ENCODE data around the gene OR56A3.
"Not testable (repeated sequence)": the region's sequence is repeated elsewhere in the genome, so short reads cannot be mapped to it uniquely, and the experiment has no call there.

Gene OR56A3, protein sequence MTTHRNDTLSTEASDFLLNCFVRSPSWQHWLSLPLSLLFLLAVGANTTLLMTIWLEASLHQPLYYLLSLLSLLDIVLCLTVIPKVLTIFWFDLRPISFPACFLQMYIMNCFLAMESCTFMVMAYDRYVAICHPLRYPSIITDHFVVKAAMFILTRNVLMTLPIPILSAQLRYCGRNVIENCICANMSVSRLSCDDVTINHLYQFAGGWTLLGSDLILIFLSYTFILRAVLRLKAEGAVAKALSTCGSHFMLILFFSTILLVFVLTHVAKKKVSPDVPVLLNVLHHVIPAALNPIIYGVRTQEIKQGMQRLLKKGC

DNA sequence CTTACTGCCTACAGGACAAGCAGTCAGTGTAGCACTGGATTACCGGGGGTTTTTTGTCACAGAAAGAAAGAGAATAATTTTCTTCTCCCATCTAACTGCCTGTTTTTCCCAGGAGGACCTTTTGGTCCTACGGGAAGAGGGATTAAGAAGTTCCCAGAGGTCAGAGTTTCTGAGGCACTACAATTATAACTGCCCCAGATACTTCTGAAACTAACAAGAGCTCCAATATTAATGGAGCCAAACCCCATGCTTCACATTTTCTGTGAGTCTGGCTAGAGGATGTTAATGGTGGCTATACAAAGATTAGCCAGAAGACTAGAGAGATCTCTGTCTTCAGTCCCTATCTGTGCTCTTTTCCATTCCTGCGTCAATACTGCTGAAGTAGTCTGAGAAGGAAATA lies at the start of gene OR56A3:
Gene OR56A3, plus strand, starts transcription at position 301 of the 400 bp plus-strand sequence. CDS start 5,096 bp downstream, outside the sequence.
- no peak for DNase-seq

DNA sequence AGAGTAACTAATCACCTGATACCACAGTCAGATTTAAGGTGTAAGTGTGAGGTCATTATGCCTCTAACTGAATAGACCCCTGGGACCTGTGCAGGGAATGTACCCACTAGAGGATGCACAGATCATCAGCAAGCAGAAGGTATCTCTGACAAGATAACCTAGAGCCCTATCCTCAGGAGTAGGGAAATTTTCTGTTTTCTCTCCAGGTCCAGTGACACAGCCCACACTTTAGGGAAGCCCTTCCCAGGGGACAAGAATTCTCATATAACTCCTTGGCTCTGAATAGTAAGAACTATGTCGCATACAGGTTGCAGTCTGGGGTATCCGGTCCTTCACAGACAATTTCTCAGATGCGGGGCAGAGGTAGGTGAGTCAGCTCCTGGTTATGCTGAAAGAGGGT lies 49.1 kb upstream of the OR56A3 start, which contains the start of gene OR52E5:
Gene OR52E5, plus strand, starts transcription at position 301 of the 400 bp plus-strand sequence. CDS start 7,569 bp downstream, outside the sequence.
- no peak for DNase-seq

DNA sequence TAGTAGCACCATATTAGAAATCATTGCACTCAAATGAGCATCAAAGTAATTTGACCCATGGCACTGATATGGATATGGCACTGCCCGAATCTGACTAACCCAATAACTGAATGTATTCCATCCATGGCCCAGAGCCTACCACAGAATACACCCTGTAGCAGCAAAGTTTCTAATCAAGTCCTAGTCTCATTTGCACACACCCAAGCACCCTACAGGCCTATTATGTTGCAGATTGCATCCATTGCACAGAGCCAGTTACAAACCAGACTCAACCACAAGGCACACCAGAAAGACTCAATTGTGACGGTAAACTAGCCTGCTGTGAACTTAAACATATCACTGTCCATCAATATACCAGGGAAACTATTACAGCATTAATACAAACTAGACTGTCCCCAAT lies 42.5 kb upstream of the OR56A3 start:
- no peak for DNase-seq

DNA sequence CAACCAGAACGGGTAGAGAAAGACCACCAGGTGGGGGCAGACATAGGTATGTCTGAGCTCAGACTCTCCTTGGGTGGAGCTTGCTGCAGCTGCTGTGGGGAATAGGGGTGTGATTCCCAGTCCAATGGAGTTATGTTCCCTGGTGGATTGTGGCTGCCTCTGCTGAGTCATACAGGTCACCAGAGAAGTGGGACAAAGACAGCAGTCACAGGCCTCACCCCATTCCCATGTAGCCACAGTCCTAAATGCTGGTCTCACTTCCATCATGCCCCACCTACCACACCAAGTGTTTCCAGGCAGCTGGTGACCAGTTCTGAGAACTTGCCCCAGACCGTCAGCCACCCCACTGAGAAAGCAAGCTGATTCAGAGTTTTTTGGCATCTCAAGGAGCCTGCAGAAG lies 31.5 kb upstream of the OR56A3 start:
- no peak for DNase-seq

DNA sequence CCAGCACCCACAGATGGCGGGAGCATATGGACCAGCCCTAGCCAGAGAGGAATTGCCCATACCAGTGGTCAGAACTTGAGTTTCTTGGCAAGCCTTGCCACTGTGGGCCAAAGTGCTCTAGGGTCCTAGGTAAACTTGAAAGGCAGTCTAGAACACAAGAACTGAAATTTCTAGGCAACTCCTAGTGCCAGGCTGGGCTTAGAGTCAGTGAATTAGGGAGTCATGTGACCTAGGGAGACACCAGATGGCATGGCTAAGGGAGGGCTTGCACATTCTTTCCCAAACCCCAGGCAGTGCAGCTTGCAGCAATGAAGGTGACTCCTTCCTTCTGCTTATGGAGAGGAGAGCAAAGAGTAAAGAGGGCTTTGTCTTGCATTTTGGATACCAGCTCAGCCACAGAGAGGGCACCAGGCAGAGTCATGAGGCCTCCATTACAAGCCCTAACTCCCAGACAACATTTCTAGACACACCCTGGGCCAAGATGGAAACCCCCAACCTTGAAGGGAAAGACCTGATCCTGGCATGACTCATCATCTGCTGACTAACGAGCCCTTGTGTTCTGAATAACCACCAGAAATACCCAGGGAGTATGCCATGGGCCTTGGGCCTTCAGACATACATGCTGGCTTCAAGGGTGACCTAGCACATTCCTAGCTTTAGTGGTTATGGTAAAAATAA lies 19.2 kb upstream of the OR56A3 start:
- no peak for DNase-seq

DNA sequence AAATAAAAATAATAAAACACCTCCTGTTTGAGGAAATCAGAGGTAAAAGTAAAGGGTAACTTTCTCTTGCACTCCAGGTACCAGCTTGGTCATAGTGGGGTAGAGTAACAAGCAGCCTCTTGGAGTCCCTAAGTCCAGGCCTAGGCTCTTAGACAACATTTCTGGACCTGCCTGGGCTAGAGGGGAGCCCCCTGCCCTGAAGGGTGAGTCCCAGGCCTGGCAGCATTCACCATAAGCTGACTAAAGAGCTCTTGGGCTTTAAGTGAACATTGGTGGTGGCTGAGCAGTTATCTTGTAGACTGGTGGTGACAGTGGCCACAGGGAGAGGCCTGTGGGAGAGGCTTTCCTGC lies 18.6 kb upstream of the OR56A3 start:
- no peak for DNase-seq

DNA sequence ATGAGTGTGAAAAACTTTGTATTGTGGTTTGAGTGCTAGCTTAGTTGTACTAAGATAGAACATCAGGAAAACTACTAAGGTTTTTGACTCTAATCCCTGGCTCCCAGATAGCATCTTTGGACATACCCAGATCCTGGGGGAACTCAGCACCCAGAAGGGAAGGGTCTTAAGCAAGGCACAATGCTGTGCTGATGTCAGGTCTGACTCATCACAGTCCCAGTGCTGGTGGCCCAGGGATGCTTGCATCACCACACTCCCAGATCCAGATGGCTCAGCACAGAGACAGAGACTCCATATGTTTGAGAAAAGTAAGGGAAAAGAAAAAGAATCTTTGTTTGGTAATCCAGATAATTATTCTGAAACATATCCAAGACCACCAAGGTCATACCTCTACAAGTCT lies 18.3 kb upstream of the OR56A3 start:
- no peak for DNase-seq

DNA sequence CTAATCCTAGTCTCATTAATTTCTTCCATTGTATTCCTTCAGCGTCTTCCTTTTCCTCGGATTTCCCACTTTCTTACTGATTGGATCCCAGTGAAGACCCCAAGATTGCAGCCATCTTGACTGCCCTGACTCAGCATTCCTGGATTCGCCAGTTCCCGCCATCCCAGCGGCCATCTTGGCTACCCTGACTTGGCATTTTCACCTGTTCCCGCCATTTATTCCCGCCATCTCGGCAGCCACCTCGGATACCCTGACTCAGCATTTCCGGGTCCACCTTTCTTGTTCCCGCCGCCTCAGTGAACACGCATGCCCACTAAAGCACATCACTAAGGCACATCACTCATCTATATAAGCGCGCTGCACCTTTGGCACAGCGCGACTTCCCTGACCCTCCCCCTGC lies 13.8 kb upstream of the OR56A3 start:
- no peak for DNase-seq

DNA sequence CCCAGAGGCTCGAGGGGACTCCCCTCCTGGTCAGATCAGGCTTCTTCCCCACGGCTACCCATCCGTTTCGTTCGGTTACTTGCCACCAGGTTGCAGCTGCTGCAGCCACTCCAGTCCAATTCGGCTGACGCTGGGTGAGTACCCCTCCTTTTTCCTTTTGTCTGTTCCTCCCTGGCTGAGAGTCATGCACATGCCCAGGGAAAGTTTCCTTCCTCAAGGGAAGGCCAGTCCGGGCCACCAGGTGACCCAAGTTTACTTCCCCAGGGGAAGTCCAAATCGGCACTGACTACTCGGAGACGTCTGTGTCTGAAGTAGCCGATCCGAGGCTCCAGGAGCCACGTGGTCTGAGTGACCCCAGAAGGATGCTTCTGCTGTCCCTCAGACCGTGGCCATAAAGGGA lies 13.2 kb upstream of the OR56A3 start:
- DNase-seq, result no peak

DNA sequence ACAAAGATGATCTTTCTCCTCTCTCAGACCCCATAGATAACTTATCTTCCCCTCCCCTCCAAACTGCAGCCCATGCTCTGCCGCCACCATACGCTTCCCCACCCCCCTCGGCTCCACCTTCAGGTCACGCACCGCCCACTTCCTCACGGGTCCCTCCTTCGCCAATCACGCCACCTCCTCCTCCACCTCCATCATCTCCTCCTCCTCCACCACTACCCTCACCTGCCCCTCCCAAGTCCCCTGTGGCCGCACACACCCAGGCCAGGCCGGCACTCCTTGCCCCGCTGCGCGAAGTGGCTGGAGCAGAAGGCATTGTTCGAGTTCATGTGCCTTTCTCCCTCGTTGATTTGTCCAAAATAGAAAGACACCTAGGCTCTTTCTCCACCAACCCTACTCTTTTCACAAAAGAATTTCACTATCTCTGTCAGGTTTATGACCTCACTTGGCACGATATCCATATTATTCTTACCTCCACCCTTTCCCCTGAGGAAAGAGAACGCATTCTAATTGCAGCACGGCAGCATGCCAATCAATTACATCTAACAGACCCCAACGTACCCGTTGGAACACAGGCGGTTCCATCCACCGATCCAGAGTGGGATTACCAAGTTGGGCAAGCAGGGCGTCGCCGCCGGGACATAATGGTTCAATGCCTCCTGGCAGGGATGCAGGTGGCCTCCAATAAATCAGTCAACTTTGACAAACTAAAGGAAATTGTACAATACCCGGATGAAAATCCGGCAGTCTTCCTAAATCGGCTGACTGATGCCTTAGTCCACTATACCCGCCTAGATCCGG lies 12.3 kb upstream of the OR56A3 start:
- DNase-seq, result no peak

DNA sequence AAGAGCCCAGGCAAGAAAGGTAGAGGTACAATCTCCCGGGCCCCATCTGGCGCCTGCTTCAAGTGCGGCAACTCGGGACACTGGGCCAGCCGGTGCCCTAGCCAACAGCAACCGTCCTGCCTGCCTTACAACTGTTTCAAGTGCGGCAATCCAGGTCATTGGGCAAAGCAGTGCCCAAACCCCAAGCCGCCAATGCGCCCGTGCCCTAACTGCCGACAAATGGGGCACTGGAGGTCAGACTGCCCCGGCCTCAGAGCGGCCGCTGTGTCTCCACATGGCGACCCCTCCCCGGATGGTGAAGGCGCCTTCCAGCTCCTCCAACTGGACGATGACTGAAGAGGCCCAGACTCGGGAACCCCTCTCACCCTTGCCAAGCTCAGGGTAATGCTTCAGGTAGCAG lies 11.4 kb upstream of the OR56A3 start:
- no peak for DNase-seq

DNA sequence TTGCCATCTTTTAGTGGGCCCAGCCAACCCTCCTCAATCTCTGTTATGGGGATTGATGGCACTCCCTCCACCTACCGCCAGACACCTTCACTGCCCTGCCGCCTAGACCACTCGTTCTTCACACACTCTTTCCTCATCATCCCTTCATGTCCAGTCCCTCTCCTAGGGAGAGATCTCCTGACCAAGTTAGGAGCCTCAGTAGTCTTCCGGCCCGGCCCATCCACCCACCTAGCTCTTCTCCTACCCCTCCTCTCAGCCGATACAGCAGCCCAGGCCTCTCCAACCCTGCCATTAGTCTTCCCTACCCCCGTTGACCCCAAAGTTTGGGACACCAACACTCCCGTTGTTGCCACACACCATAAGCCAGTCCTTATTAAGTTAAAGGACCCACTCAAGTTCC lies 11.0 kb upstream of the OR56A3 start:
- DNase-seq, result no peak

DNA sequence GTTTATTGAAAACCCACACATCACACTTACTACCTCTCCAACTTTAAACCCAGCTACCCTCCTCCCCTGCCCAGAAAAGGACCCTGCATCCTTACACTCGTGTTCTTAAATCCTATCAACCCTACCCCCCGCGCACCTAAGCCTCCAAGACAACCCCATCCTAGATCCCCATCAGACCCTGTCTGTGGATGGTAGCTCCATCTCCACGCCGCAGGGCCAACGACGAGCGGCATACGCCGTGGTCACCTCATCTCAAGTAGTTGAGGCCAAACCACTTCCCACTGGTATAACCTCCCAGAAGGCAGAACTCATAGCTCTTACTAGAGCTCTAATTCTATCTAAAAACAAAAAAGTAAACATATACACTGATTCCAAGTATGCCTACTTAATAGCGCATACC lies 9.4 kb upstream of the OR56A3 start:
- no peak for DNase-seq

DNA sequence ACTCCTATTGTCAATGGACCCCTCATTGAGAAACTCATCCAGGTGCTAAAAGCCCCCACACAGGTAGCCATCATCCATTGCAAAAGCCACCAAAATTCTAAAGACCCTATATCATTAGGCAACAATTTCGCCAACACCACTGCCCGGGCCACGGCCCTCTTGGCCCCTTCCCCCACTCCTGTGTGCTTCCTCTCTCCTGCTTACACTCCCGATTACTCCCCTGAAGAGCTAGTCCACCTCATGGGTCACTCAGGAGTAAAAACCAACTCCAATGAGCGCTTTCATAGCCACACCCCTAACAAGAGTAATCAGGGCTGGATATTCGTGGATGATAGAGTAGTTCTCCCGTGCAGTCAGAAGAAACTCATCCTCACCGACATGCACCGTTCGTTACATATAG lies 8.9 kb upstream of the OR56A3 start:
- DNase-seq, result no peak

DNA sequence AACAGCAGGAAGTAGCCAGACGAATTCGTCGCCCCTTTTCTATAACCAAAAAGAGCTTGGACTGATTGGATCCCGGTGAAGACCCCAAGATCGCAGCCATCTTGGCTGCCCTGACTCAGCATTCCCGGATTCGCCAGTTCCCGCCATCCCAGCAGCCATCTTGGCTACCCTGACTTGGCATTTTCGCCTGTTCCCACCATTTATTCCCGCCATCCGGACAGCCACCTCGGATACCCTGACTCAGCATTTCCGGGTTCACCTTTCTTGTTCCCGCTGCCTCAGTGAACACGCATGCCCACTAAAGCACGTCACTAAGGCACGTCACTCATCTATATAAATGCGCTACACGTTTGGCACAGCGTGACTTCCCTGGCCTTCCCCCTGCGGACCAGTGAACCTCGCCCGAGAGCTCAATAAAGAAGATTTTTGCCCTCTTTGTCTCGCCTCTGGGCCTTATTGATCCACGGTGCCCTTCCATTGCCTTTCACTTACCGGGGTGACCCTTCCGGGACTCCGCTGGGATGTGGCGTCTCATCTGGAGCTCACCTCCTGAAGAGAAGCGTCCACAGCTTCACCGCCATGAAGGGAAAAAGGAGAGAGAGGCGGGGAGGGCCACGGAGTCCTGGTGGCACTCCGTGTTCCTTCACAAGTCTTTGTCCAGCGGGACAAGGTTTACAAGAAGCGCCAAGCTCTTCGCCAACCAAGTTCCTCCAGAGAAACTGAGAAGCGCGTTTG lies 4.0 kb upstream of the OR56A3 start:
- DNase-seq, result no peak

DNA sequence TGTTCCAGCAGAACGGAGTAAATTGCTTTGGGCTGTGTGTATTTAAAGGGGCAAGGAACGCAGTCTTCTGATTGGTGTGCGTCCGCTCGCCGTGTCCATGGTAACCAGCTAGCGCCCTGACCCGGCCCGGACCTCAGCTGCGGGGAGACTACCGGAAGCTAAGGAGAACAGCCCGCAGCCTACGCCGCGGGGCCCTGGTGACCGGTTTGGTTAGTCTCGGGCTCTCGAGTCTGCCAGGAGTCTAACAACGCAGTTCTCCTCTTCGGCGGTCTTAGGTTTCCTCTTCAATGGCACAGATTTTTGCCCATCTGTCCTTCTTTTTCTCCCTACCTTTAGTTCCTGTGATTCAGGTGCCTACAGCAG lies 3.5 kb upstream of the OR56A3 start:
- DNase-seq, result no peak

DNA sequence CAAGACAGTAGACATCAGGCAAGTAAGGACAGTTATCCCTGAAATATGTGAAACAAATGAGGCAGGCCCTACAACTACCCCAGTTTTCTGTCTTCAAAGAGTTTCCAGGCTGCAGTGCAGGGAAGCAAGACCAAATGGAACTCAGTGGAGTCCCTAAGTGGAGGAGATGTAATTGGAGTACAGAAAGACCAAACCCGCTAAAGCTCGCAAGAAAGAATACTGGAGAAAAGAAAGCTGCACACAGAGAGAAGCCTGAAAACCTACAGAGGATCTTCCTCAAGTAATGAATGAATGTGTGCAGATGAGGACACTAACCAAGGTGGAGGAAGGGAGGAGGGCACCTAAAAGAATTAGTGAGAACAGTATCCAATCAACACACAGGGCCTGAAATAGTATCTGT lies 1.3 kb upstream of the OR56A3 start:
- DNase-seq, result no peak

DNA sequence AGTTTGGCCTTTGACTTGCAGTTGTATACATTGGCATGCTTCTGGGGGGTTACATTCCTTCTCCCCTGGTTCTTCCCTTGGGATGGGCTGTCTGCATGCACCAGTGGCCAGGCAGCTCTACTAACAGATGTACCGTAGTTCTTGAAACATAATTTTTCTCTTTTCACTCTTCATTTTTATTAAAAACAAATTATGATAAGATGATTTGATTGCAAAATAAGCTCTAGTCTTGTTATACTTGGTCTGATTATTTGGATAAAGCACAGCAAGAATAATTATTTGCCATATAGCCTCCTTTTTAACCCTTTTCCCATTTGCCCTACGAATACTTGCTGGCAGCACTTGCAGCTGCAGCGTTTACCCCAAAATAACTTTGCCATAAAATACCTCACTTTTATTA lies 13.5 kb downstream of the OR56A3 start:
- DNase-seq, result no peak

DNA sequence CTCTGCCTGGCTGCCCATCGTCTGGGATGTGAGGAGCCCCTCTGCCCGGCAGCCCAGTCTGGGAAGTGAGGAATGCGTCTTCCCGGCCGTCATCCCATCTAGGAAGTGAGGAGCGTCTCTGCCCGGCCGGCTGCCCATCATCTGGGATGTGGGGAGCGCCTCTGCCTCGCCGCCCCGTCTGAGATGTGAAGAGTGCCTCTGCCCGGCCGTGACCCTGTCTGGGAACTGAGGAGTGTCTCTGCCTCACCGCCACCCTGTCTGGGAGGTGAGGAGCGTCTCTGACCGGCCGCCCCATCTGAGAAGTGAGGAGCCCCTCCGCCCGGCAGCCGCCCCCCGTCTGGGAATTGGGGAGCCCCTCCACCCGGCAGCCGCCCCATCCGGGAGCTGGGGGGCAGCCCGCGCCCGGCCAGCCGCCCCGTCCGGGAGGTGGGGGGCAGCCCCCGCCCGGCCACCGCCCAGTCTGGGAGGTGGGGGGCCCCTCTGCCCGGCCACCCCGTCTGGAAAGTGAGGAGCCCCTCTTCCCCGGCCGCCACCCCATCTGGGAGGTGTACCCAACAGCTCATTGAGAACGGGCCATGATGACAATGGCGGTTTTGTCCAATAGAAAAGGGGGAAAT lies 18.8 kb downstream of the OR56A3 start:
- DNase-seq, result not testable (repeated sequence)

DNA sequence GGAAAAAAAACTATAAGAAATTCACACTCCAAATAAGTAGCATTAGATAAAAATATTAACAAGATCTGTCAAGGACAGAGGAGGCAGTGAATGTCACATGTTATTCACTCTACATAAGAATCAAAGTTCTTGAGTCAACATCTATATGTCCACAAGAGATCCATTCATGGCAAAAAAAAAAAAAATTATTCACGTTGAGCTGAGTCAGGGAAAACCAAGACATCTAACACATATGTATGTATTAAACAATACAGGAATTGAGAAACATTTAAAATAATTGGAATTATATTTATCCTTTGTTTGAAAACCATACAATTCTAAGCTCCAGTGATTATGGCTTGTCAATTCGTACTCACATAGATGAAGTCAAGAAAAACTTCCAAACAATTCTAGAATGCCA lies 24.9 kb downstream of the OR56A3 start:
- no peak for DNase-seq

DNA sequence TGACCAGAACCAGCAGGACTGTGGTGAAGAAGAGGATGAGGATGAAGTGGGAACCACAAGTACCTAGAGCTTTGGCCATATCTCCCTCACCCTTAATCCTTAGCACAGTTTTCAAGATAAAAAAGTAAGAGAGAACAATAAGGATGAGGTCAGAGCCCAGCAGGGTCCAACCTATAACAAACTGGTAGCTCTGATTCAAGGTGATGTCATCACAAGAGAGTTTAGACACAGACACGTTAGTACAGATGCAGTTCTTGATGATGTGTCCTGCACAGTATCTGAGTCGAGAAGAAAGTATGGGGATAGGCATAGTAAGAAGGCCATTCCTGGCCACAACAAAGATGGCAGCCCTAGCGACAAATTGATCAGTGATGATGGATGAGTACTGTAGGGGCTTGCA lies 25.7 kb downstream of the OR56A3 start:
- DNase-seq, result no peak

DNA sequence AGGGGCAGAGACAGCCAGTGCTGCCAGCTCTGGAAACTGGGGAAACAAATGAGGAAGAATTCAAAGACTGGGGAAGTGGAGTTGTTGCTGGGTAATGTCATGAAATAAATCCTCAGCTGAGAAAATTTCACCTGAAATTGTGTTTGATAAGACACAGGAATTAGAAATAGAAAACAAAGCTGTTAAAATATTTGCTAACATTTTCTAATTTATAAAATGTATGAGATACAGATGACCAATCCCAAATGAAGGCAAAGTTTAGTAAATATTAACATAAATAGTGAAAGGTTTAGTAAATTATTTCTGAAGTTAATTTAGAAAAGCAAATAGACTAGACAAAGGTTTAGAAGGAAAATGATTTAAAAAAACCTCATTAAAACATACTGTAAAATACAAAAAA lies 26.3 kb downstream of the OR56A3 start, which contains the start of gene OR56A5:
Gene OR56A5, minus strand, starts transcription at position 101 of the 400 bp plus-strand sequence. Its CDS starts 0 bp downstream, at position 101.
- no peak for DNase-seq

DNA sequence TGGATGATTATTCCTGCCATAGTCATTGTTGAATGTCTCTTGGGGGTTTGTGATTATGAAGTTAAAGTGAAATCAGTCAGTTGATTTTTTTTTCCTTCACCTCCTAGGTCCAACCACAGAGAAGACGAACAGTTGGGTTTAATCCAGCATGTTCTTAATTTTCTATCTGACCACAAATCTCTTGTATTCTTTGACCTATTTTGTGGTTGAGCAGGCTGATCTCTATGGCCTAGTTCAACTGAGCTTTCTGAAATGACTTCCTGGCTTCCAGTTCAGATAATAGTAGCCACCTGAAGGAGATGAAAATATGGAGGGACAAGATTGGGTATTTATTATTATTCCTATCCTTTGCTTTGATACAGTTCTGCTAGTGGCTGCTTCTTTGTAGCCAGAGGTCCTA lies 31.5 kb downstream of the OR56A3 start:
- no peak for DNase-seq

Data from NCI-H345 (cell line).